H1 (cell line): ENCODE results near the gene TNP1. TPM values are rescaled to one million over a fixed set of nuclear protein-coding genes. Genes with fewer than 3 reads are reported as not detected.

ENCODE experiments used
- CTCF ChIA-PET: fragments of 300-600 bp; sonication (Branson Sonifier 250); formaldehyde crosslinking; loops from one replicate; lab custom pipeline; 2021; ENCODE audit not compliant: partially characterized antibody; lab: Charles Lee
- POLR2A ChIA-PET: fragments of 300-600 bp; sonication (Branson Sonifier 250); formaldehyde crosslinking; loops from one replicate; lab custom pipeline; 2021; ENCODE audit warnings: inconsistent platforms; ENCODE audit not compliant: partially characterized antibody; lab: Charles Lee
- DNase-seq, 2 experiments: peaks; one replicate each; pipeline versions ENCODE4 v3.0.0 to v3.0.0-alpha.2; 2010 to 2022; ENCODE audit warnings: low spot score in 2 of 2, low read depth in 1 of 2, mixed read lengths in 1 of 2
- FAIRE-seq: peaks from 2 replicates; lab custom pipeline; 2011; peaks lifted over from hg19 to GRCh38; lab: Jason Lieb, UNC
- H2AFZ ChIP-seq: 2 replicates; pipeline ENCODE4 v1.8.1; 2012; ENCODE audit warnings: low read length, inconsistent platforms
- H2AK5ac ChIP-seq: 2 replicates; pipeline ENCODE4 v1.6.1; 2013; ENCODE audit warnings: low read depth, low read length
- H2BK120ac ChIP-seq: replicated peaks from 2 replicates; pipeline ENCODE3; 2013; ENCODE audit warnings: low read depth, low read length, inconsistent platforms
- H2BK12ac ChIP-seq: 2 replicates; pipeline ENCODE4 v1.6.1; 2013; ENCODE audit warnings: low read depth, low read length
- H2BK15ac ChIP-seq: 2 replicates; pipeline ENCODE4 v1.6.1; 2013; ENCODE audit warnings: low read length
- H2BK20ac ChIP-seq: 2 replicates; pipeline ENCODE4 v1.6.1; 2013; ENCODE audit warnings: low read length
- H2BK5ac ChIP-seq: 2 replicates; pipeline ENCODE4 v1.6.1; 2013; ENCODE audit warnings: low read depth, low read length
- H3K14ac ChIP-seq: 2 replicates; pipeline ENCODE4 v1.6.1; 2013; ENCODE audit warnings: inconsistent platforms; ENCODE audit not compliant: insufficient read length
- H3K18ac ChIP-seq: 2 replicates; pipeline ENCODE4 v1.6.1; 2013; ENCODE audit warnings: low read length; ENCODE audit errors: extremely low read depth
- H3K23ac ChIP-seq: 2 replicates; pipeline ENCODE4 v1.6.1; 2013; ENCODE audit warnings: inconsistent platforms; ENCODE audit not compliant: insufficient read length
- H3K23me2 ChIP-seq: 2 replicates; pipeline ENCODE4 v1.6.1; 2013; ENCODE audit warnings: low read depth, low read length
- H3K27ac ChIP-seq: 2 replicates; pipeline ENCODE4 v1.6.1; 2011; ENCODE audit warnings: low read depth, low read length, inconsistent platforms
- H3K27me3 ChIP-seq, 4 experiments: replicated peaks in 1 of 4; 1 replicate in 1 of 4; 2 replicates in 3 of 4; pipeline versions ENCODE4 v1.6.1 to v1.8.1; 2011 to 2013; ENCODE audit warnings: low read length in 3 of 4, mild to moderate bottlenecking in 3 of 4, inconsistent platforms in 2 of 4, mixed read lengths in 2 of 4, moderate library complexity in 1 of 4; ENCODE audit not compliant: control insufficient read depth in 3 of 4, insufficient read depth in 3 of 4; ENCODE audit errors: extremely low read depth in 1 of 4
- H3K36me3 ChIP-seq, 4 experiments: 2 replicates each; pipeline versions ENCODE4 v1.6.1 to v1.8.1; 2011 to 2013; ENCODE audit warnings: mild to moderate bottlenecking in 4 of 4, low read length in 3 of 4, moderate library complexity in 2 of 4, control low read depth in 1 of 4, inconsistent platforms in 1 of 4; ENCODE audit not compliant: insufficient read depth in 4 of 4, control insufficient read depth in 2 of 4
- H3K4ac ChIP-seq: replicated peaks from 2 replicates; pipeline ENCODE3; 2013; ENCODE audit warnings: low read length, low read depth, mixed read lengths, inconsistent platforms; ENCODE audit not compliant: insufficient read length
- H3K4me1 ChIP-seq, 4 experiments: replicated peaks in 1 of 4; 1 replicate in 1 of 4; 2 replicates in 3 of 4; pipeline versions ENCODE4 v1.6.1 to v1.8.1; 2011 to 2013; ENCODE audit warnings: low read length in 3 of 4, inconsistent platforms in 2 of 4, mixed read lengths in 1 of 4; ENCODE audit not compliant: insufficient read depth in 4 of 4, control insufficient read depth in 3 of 4
- H3K4me2 ChIP-seq, 2 experiments: 2 replicates each; pipeline versions ENCODE4 v1.6.1 to v1.8.1; 2011 to 2013; ENCODE audit warnings: low read depth in 2 of 2, low read length in 2 of 2, control low read depth in 1 of 2, inconsistent platforms in 1 of 2, mild to moderate bottlenecking in 1 of 2; ENCODE audit not compliant: insufficient read depth in 1 of 2
- H3K4me3 ChIP-seq, 4 experiments: fragments of 200-600, 300-600 bp in 1 of 4; sonication (generic), shearing (Covaris generic), sonication (Bioruptor Twin) in 1 of 4; 2 replicates each; pipeline versions ENCODE4 v1.5.1 to v1.8.1; 2011 to 2016; ENCODE audit warnings: low read length in 4 of 4, low read depth in 3 of 4, control low read depth in 2 of 4, inconsistent platforms in 2 of 4, mild to moderate bottlenecking in 2 of 4, mixed read lengths in 1 of 4, moderate library complexity in 1 of 4; ENCODE audit not compliant: insufficient read depth in 2 of 4; ENCODE audit errors: extremely low read depth in 1 of 4
- H3K56ac ChIP-seq: replicated peaks from 2 replicates; pipeline ENCODE3; 2013; ENCODE audit warnings: low read depth, mild to moderate bottlenecking, mixed read lengths, low read length, inconsistent platforms; ENCODE audit not compliant: insufficient read length
- H3K79me1 ChIP-seq: 2 replicates; pipeline ENCODE4 v1.6.1; 2013; ENCODE audit warnings: low read depth, low read length, control low read depth
- H3K79me2 ChIP-seq, 2 experiments: 2 replicates each; pipeline versions ENCODE4 v1.6.1 to v1.8.1; 2012 to 2013; ENCODE audit warnings: low read length in 2 of 2, mild to moderate bottlenecking in 2 of 2, inconsistent platforms in 1 of 2; ENCODE audit not compliant: insufficient read depth in 2 of 2, control insufficient read depth in 1 of 2
- H3K9ac ChIP-seq, 4 experiments: replicated peaks in 1 of 4; 1 replicate in 1 of 4; 2 replicates in 3 of 4; pipeline versions ENCODE4 v1.6.1 to v1.8.1; 2011 to 2013; ENCODE audit warnings: low read depth in 3 of 4, low read length in 3 of 4, control low read depth in 2 of 4, mild to moderate bottlenecking in 2 of 4, moderate library complexity in 2 of 4, inconsistent platforms in 1 of 4; ENCODE audit errors: extremely low read depth in 1 of 4
- H3K9me3 ChIP-seq, 2 experiments: 2 replicates each; pipeline versions ENCODE4 v1.6.1 to v1.8.1; 2012 to 2013; ENCODE audit warnings: mild to moderate bottlenecking in 2 of 2, moderate library complexity in 2 of 2, control low read depth in 1 of 2, inconsistent platforms in 1 of 2, low read depth in 1 of 2, low read length in 1 of 2, mixed read lengths in 1 of 2; ENCODE audit not compliant: insufficient read depth in 2 of 2
- H4K20me1 ChIP-seq, 2 experiments: replicated peaks in 1 of 2; 2 replicates each; pipeline versions ENCODE3 to v1.8.1; 2011 to 2013; ENCODE audit warnings: inconsistent platforms in 2 of 2, low read length in 2 of 2, mild to moderate bottlenecking in 1 of 2; ENCODE audit not compliant: insufficient read depth in 2 of 2, control insufficient read depth in 1 of 2
- H4K5ac ChIP-seq: 2 replicates; pipeline ENCODE4 v1.6.1; 2013; ENCODE audit warnings: low read length, low read depth, mixed read lengths, inconsistent platforms; ENCODE audit not compliant: insufficient read length
- H4K8ac ChIP-seq: 2 replicates; pipeline ENCODE4 v1.8.0; 2013; ENCODE audit warnings: mild to moderate bottlenecking, moderate library complexity, low read length, inconsistent platforms; ENCODE audit not compliant: insufficient read depth; ENCODE audit errors: extremely low read depth
- H4K91ac ChIP-seq: replicated peaks from 2 replicates; pipeline ENCODE3; 2013; ENCODE audit warnings: low read length, mixed read lengths, inconsistent platforms; ENCODE audit not compliant: insufficient read length
- CBX5 ChIP-seq: fragments of 300-800, 300-1000 bp; sonication (generic); IDR thresholded peaks from 2 replicates; pipeline ENCODE4 v1.7.1; 2016; ENCODE audit warnings: antibody characterized with exemption, low read length, low read depth
- KDM5A ChIP-seq: fragments of 200-600 bp; IDR thresholded peaks from 2 replicates; pipeline ENCODE4 v1.7.1; 2012; ENCODE audit warnings: mild to moderate bottlenecking, low read length, inconsistent platforms, mixed read lengths
- RAD21 ChIP-seq, 2 experiments: IDR thresholded peaks in 1 of 2; conservative IDR thresholded peaks in 1 of 2; 2 replicates each; pipeline ENCODE4 v1.6.1; 2011; ENCODE audit warnings: low read depth in 2 of 2, low read length in 2 of 2, improper control_type of control experiment in 1 of 2, inconsistent platforms in 1 of 2, mild to moderate bottlenecking in 1 of 2, moderate library complexity in 1 of 2
- TAF7 ChIP-seq: optimal IDR thresholded peaks from 2 replicates; pipeline ENCODE3; 2011; ENCODE audit warnings: low read depth, mild to moderate bottlenecking, inconsistent platforms, low read length, moderate library complexity, borderline replicate concordance
- WGBS, 2 experiments: shearing (Covaris generic) in 1 of 2; methylation state at CpG; one replicate each; pipeline versions ENCODE4 v1.1.6 to v1.1.7; 2013 to 2015; ENCODE audit warnings: low lambda C conversion rate in 2 of 2, mixed read lengths in 2 of 2, inconsistent platforms in 1 of 2, low coverage in 1 of 2, missing lambda C conversion rate in 1 of 2; ENCODE audit not compliant: insufficient replicate concordance in 2 of 2, insufficient coverage in 1 of 2, insufficient read length in 1 of 2; ENCODE audit errors: extremely low coverage in 1 of 2, missing lambda C conversion rate in 1 of 2; 5-methylcytosine and 5-hydroxymethylcytosine counted together
- polyA plus RNA-seq, 7 experiments: library from polyadenylated mRNA; depleted of rRNA in 3 of 7; stranded (reverse) in 5 of 7; unstranded in 2 of 7; fragments of >200 nt in 5 of 7; fragments of 200-250 nt in 2 of 7; gene quantifications; 1 replicate in 5 of 7; 2 replicates in 1 of 7; 4 replicates in 1 of 7; pipeline versions ENCODE4 v1.2.1 to v1.2.3, GENCODE V29; 2011 to 2013; ENCODE audit warnings: missing spikeins in 2 of 7, mixed read lengths in 2 of 7
- total RNA-seq: library from RNA; stranded (reverse); fragmentation: NEBNext Ultra II Directional; extraction: Animal tissue kit (Norgen Biotek cat#: 25700); gene quantifications from 2 replicates; pipeline ENCODE4 v1.2.1, GENCODE V29; 2021
- TF ChIP-seq, protein P1 (sequence below): IDR thresholded peaks from 2 replicates; pipeline ENCODE4 v1.6.1; 2011; ENCODE audit warnings: low read length, improper control_type of control experiment

The TNP1 gene
- total and polyA plus RNA-seq, 2 of the 8 experiments (the other 6 are each of a cell fraction or from before 2014, with no cell fraction given) = not detected

DNA sequence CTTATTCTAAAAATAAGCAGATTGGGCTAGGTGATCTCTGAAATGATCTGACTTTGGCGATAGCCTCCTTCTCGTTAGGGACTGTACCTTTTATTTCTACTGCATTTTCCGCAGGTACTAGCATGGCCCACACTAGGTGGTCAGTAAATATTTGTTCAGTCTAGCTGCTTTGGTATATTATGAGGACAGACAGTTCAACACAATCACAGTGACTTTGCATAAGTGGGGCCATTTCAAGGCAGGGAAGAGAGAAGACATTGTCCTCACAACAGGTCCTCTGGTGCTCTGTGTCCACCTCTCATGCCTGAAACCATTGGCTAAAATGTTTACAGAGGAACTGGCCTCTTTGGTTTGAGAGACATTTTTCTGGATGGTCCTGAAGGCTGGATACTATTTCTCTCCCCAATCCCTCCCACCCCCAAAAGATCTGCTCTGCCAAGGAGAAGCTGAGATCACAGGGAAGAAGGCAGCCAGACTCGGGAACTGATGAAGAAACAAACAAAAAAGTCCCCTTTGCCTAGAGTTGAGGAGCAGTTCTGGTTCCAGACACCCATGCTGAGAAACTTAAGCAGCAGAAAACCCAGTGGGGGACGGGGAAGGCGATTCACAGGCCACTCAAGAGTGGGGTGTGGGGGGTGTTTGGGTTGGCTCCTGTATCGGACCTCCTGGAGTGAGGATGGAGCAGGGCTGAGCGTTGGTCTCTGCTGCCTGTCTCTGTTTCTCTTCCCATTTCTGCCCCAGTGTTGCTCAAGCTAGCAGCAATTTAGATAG, 2.9 kb upstream of the TNP1 start:
- no peak for TF ChIP-seq KDM5A
- no peak for TF ChIP-seq TAF7
- no peak for TF ChIP-seq CBX5
- no peak for TF ChIP-seq RAD21 (IDR thresholded peaks at IDR 0.05 in 1 of 2, conservative IDR thresholded peaks at IDR 0.05 in 1 of 2; ENCODE audit: low read depth in 2 of 2, low read length in 2 of 2)
- TF ChIP-seq, protein P1, sequence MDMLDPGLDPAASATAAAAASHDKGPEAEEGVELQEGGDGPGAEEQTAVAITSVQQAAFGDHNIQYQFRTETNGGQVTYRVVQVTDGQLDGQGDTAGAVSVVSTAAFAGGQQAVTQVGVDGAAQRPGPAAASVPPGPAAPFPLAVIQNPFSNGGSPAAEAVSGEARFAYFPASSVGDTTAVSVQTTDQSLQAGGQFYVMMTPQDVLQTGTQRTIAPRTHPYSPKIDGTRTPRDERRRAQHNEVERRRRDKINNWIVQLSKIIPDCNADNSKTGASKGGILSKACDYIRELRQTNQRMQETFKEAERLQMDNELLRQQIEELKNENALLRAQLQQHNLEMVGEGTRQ = no peak
- no peak overlapping the region for H2BK120ac ChIP-seq
- H3K9me3 ChIP-seq = peaks cover 0 to 8% of the 10 kb centered on the region in 2 experiments; a peak in 2 of 4 replicates
- no peaks in the 10 kb centered on the region for H3K79me2 ChIP-seq
- no peaks in the 10 kb centered on the region for H3K23me2 ChIP-seq
- POLR2A ChIA-PET = no interaction called here
- H2BK20ac ChIP-seq = no peak overlapping the region
- H2BK5ac ChIP-seq = no peak overlapping the region
- no peak overlapping the region for H3K4me3 ChIP-seq
- no peak overlapping the region for H4K8ac ChIP-seq
- H4K91ac ChIP-seq = no peak overlapping the region
- H2AFZ ChIP-seq = no peak overlapping the region
- DNase-seq (no peak), FAIRE-seq (no peak)
- no peak overlapping the region for H3K4me2 ChIP-seq
- H2AK5ac ChIP-seq = no peak overlapping the region
- CTCF ChIA-PET = interaction anchor here (0.6 to 1.8 kb wide), 3 partner anchors 9 to 861 kb away, joined by 3 to 4 read pairs (median 3); no protein-coding TSS in a partner anchor
- H3K9ac ChIP-seq = no peak overlapping the region
- H3K27ac ChIP-seq = no peak overlapping the region
- no peaks in the 10 kb centered on the region for H3K4me1 ChIP-seq
- no peaks in the 10 kb centered on the region; the same call in 1 of the 2 replicates for H3K79me1 ChIP-seq
- H3K56ac ChIP-seq = no peak overlapping the region
- no peak overlapping the region for H2BK15ac ChIP-seq
- no peaks in the 10 kb centered on the region for H3K27me3 ChIP-seq
- no peak overlapping the region for H3K4ac ChIP-seq
- H4K5ac ChIP-seq = no peak overlapping the region
- H3K18ac ChIP-seq = no peak overlapping the region
- no peaks in the 10 kb centered on the region for H3K36me3 ChIP-seq
- no peaks in the 10 kb centered on the region for H4K20me1 ChIP-seq
- 86% methylated on average over 8 of the region's 8 CpGs; no CpG with 5 or more reads in 1 of the 2 experiments for WGBS, 2 experiments
- no peak overlapping the region for H3K14ac ChIP-seq
- H2BK12ac ChIP-seq = no peak overlapping the region
- no peak overlapping the region for H3K23ac ChIP-seq
